SH-SY5Y (cell line): ENCODE results near the gene WWOX.

Experiments
- GATA2 ChIP-seq: IDR thresholded peaks from 2 replicates; pipeline ENCODE4 v1.6.1; 2011; ENCODE audit warnings: mild to moderate bottlenecking, low read depth, low read length
- GATA3 ChIP-seq: IDR thresholded peaks from 2 replicates; pipeline ENCODE4 v1.6.1; 2011; ENCODE audit warnings: low read depth, mild to moderate bottlenecking, low read length, moderate library complexity

DNA sequence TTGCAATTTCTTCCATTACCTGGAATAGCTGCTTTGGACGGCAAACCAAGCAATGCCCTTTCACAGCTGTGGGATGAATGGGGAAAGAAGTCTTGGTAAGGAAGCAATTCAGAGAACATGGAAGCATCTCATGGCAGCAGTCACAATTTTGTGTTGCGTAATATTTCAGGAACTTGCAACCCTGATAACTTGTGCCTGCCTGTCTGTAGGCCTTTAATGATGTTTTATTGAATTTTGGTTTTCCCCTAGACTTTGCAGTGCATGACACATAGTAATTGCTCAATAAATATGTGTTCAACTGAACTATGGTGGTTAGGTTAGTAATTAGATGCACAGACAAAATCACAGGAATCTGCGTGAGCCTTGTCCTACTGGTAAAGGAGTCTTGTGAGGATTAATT, 439.5 kb downstream of the WWOX start:
- TF ChIP-seq GATA2 (no peak), GATA3 (no peak)
